IPS-11a (cell line): ENCODE measurements around the gene C1orf74.

Experiments used
- H3K4me3 ChIP-seq: one replicate; pipeline ENCODE4 v1.5.1; 2013; ENCODE audit warnings: low read depth, low read length, control low read depth

Gene C1orf74

DNA sequence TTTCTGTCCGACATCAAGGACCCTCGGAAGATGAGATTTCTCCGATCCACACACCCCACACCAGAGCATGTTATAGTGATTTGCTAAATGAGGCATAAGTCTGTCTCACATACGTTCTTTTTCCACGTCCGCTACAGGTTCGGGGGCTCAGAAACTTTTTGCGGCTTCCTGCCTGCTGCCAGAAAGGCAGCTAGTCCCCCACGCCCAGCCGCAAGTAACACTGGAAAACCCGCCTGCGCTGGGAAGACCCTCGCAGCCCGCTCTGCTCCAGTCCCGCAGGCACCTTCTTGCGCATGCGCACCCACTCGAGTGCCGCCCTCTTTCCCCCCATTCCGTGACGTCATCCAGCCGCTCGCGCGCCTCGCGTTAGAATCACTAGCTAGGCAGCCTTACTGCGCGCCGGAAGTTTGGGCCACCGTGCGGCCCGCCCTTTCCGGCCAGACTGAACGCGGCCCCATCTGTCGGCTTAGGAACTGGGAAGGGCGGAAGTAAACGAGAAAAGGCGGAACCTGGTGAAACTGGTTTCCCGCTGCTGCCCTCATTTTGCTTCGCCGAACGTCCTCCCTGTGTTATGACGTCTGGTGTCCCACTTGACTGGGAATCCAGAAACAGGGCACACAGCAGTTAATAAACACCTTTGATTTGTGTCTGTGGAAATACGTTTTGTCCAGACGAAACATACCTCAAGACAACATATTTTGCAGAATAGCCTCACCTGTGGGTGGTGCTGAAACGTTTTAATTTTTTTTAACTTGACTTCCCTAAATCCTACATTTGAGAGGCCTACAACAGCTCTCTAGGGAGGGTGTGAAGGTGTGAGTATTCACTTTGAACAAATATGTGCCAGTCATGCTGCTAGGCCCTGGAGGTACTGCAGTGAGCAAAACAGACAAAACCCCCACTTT lies at the start of gene C1orf74:
Gene C1orf74, minus strand, starts transcription at position 295 of the 905 bp plus-strand sequence. CDS start 925 bp downstream, outside the sequence.
- H3K4me3 ChIP-seq, result peak within 1 kb of the TSS; percentile 89

DNA sequence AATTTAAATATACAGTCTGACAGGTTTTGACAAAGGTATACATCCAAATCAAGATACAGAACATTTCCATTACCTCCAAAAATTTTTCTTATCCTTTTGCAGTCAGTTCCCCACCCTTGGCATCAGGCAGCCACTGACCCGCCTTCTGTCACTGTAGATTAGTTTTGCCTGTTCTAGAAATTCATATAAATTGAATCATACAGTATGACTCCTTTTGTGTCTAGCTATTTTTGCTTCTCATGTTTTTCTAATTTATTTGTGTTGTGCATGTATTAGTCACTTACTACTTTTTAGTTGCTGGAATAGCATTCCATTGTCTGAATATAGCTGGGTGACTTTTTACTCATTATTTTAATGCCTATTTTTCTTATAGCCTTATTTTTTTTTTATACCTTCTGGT lies 47.3 kb upstream of the C1orf74 start:
- no peak overlapping the region for H3K4me3 ChIP-seq

DNA sequence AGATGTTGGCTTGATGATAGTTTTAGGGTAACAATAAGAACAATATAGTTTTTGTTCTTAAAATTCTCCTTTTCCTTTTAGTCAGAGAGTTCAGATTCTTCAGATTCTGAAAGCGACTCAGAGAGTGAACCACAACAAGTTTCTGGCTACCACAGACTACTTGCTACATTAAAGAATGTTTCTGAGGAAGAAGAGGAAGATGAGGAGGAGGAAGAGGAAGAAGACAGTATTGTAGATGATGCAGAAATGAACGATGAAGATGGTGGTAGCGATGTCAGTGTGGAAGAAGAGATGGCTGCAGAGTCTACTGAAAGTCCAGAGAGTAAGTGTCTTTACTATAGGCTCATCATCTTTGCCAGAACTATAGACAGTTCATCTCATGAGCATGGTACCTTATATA lies 46.4 kb upstream of the C1orf74 start:
- H3K4me3 ChIP-seq, result no peak overlapping the region

DNA sequence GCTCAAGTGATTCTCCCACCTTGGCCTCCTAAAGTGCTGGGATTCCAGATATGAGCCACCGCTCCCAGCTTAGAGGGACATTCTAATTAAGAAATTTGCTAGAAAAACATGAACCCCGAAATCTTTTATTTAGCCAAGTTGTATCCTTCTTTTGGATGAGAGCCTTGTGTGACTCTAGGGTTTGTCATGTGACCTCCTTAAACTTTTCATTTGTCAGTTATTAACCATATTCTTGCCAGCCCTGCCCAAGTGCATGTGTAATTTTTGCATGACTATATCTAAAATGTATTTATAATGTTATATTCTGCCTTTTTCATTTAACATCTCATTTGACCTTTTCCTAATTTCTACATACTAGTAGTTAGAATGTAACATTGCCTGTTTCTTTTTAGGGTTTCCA lies 45.4 kb upstream of the C1orf74 start:
- H3K4me3 ChIP-seq, result no peak overlapping the region

DNA sequence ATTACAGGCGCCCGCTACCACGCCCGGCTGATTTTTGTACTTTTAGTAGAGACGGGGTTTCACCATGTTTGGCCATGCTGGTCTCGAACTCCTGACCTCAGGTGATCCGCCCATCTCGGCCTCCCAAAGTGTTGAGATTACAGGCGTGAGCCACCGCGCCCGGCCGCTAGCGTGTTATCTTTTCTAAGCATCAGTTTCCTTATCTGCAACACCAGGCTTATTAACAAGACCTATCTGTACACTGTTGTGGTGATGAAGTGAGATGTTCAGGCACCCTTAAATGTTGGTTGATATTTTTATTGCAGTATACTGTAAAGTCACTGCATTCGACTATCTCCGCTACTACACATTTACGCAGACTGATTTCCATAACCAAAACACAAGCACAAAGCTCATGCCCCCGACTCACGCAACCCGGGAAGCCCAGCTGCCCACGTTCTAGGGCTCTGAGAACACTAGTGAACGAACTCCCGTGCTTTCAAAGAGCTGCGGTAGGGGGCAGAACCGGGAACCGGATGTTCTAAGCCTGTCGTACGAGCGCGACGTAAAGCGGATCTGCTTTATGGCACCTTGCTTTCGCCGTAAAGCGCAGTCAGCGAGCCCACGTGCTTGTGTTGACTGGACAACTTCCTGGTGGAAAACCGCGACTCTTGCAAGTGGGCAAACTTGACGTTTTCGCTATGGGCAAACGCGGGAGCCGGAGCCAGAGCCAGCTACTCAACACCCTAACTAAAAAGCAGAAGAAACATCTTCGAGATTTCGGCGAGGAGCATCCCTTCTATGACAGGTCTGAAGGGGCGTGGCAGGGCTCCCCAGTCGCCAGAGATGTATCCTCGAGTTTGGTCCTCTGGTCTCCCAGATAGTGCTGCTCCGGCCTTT lies 43.3 kb upstream of the C1orf74 start, which contains the start of gene UTP25:
Gene UTP25, plus strand, starts transcription at position 589 of the 879 bp plus-strand sequence. Its CDS starts 92 bp downstream, at position 681.
- peak within 1 kb of the TSS; percentile 75 for H3K4me3 ChIP-seq

DNA sequence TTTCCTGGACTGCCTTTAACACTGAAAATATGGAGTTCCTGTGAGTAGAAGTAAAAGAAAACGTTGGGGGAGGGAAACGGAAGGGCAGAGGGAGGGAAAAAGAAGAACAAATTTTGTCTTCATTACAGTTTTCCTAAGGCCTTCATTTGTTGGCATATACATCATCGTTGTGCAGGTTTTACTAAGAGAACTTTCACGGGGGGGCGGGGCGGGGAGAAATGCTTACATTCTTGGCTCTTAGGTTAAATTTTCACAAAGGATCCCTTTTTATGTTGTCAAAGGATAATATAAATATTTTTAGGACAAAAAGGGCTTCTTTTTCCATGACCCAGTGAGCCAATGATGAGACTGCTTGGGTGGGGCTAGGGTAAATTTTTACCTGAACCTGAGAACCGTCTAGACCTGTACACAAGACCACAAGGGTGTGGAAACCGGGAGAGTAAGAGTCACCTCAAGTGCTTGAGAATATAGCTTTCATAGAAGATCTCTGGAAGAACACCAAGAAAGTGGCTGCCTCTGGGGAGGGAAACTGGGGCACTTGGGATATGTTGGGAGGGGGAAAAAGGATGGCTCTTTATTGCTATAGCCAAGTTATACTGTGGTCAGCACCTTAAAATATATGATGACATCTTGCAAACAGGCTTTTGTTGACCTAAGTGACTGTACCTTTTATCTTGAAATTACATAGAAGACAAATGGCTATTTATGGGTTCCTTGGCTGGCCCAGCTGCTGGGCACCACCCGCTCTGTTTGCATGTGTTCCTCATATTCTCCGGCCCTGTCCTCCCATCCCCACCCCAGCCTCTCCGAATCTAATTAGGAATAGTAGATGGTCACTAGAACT lies 41.5 kb upstream of the C1orf74 start:
- H3K4me3 ChIP-seq, result no peak overlapping the region

DNA sequence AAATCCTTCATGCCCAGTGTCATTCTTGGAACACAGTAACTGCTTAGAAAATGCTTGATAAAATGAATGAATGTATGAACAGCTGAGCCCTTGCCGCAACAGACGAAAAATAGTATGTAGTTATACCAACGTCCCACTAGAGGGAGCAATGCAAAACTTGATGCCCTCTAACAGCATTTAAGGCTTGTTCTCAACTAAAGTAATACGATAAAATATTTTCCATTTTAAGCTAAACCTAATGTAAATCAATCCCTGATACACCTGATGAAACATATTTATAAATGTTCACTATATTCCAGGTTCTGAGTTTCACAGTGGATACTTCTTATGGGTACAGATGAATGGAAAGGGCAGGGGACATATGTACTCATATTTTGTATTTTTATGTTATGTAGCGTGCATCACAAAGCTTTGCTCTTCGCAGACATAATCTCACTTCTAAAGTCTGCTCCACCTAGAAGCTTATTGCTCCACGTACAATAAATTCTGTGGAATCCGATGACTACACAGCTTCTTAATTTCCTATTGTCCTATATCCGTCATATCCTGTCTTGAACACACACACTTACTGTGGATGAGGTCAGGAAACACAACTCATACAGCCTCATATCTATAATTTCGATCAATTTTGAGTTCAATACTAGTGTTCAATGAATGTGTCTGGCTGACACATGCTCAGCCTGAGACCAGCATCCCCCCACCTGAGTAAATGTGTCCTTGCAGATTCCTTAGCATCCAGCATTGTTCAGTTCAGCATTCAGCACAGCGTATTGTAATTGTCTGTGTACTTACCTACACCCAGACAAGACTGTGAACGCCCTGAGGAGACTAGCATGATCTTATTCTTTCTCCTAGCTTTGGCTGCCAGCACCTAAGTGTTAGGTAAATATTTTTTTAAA lies 39.0 kb upstream of the C1orf74 start:
- no peak overlapping the region for H3K4me3 ChIP-seq

DNA sequence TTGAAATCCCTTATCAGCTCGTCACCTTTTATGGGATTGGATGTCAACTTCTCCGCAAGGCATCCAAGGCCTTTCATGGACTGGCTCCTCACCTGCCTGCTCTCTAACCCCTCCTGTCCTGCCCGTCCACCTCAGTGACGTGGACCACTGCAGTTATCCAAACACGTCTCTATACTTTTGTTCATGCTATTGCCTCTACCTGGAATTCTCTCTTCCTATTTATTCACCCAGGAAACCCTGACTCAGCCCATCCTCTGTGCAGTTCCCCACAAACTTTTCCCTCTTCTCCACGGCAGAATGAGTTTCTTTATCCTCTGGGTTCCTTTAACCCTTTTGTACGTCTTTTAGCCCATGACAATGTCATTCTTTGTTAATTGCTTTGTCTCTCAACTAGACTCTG lies 38.3 kb upstream of the C1orf74 start:
- no peak overlapping the region for H3K4me3 ChIP-seq

DNA sequence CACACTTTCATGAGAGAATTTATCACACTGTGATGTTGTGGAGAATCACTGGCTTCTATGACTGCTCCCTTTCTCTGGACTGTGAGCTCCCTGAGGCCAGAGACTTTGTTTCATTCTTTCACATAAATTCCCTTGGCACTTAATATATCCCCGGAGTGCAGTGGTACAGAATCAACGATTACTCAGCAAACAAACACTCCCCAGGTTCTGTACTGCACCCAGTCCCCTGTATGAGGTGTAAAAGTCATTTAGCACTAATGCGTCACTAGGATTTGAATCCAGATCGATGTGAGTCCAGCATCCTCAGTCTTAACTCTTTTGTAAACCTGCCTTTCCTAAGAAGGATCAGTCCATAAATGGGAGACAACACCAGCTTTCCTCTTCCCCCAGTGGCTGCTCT lies 36.6 kb upstream of the C1orf74 start:
- no peak overlapping the region for H3K4me3 ChIP-seq

DNA sequence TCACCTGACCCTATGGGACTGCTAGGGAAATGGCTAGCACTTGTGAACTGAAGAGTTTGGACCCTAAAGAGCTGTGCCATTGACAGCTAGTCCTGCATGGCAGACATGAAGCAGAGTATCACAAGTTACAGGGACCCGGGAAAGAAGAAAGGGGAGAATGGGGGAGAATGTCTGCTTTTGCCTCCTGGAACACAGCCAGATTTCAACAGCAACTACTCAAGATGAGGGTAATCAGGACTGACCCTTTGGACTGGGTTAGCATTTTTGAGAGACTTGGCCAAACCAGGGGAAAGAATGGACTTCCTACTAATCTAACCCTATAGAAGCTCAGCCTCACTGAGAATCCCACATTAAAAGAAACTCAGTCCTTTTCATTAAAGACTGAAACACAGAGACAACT lies 34.7 kb upstream of the C1orf74 start:
- H3K4me3 ChIP-seq, result no peak overlapping the region

DNA sequence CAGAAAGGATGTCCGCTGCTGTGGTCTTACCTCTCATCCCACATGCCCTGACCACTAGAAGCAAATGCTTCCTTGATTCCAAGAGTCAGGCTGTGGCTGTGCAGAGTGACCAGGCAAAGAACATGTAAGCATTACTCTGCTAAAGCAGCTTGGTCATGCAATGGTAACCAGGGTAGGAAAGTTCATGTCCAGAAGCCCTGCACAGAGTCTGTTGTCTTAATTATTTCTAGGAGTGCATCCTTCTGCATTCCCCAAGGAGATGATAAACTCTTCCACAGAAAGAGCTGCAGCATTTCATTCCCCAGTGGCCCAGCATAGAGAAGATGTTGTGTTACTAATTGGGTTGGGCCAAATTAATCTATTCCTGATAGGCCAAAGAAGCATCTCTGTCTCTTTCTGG lies 33.3 kb upstream of the C1orf74 start:
- no peak overlapping the region for H3K4me3 ChIP-seq

DNA sequence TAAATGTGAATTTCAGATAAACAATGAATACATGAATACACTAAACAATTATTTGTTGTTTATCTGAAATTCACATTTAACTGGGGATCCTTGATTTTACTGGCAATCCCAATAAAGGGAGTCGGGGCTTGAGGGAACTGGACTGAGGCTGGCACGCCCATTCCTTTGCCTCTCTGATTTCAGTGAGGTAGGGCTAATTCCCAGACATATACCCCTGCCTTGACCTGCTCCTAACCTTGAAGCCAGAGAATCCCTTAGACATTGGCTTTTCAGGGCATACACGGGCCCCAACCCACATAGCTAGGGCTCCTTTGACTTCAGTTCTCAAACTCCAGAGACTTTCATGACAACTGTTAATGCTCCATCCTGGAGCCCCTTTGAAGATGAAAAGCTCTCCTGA lies 32.6 kb upstream of the C1orf74 start:
- H3K4me3 ChIP-seq, result no peak overlapping the region

DNA sequence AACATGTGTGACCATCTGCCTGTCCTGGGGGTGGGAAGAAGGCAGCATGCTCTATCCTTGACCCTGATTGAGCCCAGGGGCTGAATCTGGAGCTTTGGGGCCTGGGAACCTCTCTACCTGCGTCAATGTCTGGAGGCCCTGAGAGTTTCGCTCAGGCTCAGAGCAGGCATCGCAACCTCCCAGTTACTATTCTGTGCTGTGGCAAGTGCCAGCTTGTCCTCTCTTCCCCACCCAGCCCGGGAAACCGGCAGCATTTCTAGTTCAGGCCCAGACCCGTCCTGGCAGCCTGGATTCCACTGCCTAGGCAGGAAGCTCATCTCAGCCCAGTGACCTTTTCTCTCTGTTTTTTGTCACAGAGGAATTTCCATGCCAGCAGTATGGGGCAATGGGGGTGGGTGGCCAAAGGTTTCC lies 31.6 kb upstream of the C1orf74 start:
- H3K4me3 ChIP-seq, result no peak overlapping the region

DNA sequence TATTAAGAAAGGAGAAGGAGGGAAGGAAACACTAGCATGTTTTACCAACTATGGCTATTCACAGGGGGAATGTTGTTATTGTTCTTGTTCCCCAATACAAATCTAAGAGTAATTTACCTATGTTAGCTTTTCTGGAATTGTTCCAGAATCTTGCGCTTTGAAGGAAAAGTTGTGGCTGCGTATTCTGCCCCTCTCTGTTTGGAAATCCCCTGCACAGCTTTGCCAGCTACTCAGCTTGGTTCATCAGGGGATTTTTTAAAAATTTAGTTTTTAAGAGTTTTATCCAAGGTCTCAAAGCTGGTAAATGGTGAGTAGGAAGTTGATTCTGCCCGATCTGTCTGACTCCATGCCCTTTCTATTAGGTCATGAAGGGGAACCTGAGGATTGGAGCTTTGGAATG lies 31.1 kb upstream of the C1orf74 start:
- H3K4me3 ChIP-seq, result no peak overlapping the region

DNA sequence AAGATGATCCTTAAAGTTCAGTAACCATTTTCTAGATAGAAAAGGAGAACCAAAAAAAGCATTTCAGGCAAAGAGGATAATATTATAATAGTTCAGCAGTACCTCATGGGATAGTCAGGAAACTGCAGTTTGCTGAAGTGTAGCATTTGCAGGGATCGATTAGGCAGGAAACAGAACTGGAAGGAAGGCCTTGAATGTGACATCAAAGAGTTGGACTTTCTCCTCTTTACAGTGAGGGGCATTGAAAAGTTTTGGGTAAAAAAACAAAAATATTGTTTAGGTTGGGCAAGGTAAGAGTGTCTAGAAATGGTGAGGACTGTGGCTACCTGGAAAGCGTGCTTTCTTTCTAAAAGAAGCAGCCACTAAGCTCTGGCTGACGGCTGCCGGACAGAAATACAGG lies 29.5 kb upstream of the C1orf74 start:
- no peak overlapping the region for H3K4me3 ChIP-seq

DNA sequence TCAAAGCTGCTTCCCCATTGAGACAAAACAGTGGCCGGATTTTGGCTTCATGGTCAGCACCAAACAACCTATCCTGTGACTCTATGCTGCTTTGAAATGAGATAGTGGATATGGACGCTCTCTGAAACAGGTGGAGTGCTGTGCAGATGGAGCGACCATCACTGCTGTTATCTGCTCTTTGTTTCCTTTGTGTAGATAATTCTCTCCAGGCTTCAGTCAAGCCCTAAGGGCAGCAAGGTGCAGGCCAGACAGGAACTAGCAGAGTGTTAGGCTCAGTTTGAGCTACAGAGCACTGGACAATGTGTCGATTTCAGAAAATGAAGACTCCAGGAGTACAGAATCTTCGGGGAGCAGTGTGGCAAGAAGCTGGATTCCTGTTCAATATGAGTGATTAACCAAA lies 26.4 kb upstream of the C1orf74 start:
- H3K4me3 ChIP-seq, result no peak overlapping the region

DNA sequence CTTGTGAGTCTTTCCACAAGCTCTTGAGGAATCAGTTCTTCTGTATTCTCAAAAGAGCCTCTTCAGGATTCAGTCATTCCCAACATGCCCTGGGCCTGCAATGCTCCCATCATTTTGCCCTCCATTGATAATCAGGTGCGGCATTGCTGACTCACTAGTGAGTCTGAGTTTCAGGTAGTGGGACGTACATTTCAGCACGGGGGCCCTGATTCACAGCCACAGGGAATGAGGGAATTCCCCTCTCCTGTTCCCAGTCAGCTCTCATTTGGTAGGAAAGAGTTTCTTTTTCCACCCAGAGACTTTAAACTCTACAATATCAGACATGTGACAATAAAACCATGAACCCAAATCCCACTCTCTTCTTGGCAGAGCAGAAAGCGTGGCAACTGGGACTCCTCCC lies 25.3 kb upstream of the C1orf74 start:
- H3K4me3 ChIP-seq, result no peak overlapping the region

DNA sequence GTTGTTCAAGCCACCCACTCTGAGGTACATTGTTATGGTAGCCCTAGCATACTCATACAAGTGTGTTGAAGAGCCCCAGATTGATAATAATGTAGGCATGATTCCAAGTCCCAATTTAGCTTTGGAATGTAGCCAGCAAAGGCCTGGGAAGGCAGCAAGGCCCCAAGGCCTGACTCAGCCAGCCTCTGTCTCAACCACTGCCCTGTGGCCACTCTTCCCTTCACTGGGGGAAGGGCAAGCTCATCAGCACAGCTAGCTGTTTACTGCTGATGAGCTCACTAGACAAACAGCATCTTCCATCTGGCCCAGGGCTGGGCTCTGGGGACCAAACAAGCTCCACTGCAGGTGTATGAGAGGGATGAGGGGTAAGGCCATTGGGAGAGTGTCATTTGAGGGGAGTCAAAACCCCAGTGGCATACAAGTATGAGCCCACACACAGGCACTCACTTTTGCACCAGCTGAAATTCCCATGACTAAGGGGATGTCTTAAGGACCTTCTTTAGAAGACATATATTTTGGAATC lies 23.8 kb upstream of the C1orf74 start:
- H3K4me3 ChIP-seq, result no peak overlapping the region

DNA sequence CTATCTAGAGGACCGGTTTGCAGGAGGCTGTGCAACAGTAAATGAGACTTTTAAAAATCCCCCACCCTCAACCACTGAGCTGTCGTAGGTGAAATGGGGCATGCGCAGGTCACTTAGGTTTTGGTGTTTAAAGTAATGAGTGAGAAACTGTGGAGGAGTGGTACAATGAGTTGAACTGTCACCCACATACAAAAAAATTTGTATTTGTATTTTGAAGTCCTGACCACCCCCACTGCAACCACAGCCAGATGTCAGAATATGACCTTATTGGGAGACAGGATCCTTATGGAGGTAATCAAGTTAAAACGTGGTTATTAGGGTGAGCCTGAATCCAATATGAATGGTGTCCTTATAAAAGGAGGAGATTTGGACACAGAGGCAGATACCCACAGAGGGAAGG lies 23.1 kb upstream of the C1orf74 start:
- no peak overlapping the region for H3K4me3 ChIP-seq
